ENCODE measurements around the gene KRT82. TPM values are rescaled to one million over a fixed set of nuclear protein-coding genes. Genes with fewer than 3 reads are reported as not detected.
"Not testable (repeated sequence)": the region's sequence is repeated elsewhere in the genome, so short reads cannot be mapped to it uniquely, and the experiment has no call there.

Gene KRT82
- polyA plus RNA-seq, 1 of the 3 experiments (the other 2 are of a cell fraction), result not detected

DNA sequence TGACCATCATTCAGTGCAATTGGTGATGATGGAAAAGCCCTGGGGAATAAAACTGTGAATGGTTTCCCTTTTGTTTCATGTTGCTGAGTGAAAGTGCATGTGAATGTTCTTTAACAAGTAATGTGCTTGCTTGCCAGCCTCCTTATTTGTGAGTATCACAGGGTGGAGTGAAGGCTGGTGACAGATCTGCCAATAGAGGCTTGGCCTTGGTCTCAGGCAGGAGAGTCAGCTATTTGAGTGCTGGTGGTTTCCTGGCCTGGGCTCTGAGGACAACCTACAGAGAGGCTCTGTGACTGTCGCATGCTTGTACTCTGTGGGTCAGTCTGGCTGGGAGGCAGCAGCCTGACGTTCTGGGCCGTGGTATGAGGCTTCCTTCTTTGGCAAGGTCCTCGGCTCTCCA, 59.5 kb downstream of the KRT82 start:
- no peak for DNase-seq
- no peak overlapping the region for H3K9ac ChIP-seq
- H3K9me2 ChIP-seq, result no peaks in the 10 kb centered on the region
- no peaks in the 10 kb centered on the region for H3K4me1 ChIP-seq (ENCODE audit: control insufficient read depth in 1 of 2, insufficient read depth in 2 of 2, low read depth in 1 of 2, low read length in 1 of 2)
- TF ChIP-seq, protein P1, sequence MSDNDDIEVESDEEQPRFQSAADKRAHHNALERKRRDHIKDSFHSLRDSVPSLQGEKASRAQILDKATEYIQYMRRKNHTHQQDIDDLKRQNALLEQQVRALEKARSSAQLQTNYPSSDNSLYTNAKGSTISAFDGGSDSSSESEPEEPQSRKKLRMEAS (IDR thresholded peaks at IDR 0.05; ENCODE audit: low read depth), result no peak
- TF ChIP-seq RCOR1 (IDR thresholded peaks at IDR 0.05; ENCODE audit: low read length) (no peak), FOXJ3 (CRISPR knock-in tag; IDR thresholded peaks at IDR 0.05) (no peak), RXRA (IDR thresholded peaks at IDR 0.05; ENCODE audit: borderline replicate concordance, low read depth) (no peak), MEF2A (IDR thresholded peaks at IDR 0.05; ENCODE audit: borderline replicate concordance, low read depth) (no peak), POLR2AphosphoS5 (IDR thresholded peaks at IDR 0.05; ENCODE audit: low read depth, low read length) (no peak), FOXM1 (IDR thresholded peaks at IDR 0.05; ENCODE audit: low read depth) (no peak), TCF12 (IDR thresholded peaks at IDR 0.05) (no peak), ELF1 (IDR thresholded peaks at IDR 0.05) (no peak), SIN3A (IDR thresholded peaks at IDR 0.05; ENCODE audit: borderline replicate concordance, low read depth, low read length) (no peak), GABPA (IDR thresholded peaks at IDR 0.05; ENCODE audit: low read depth) (no peak), TAF1 (IDR thresholded peaks at IDR 0.05; ENCODE audit: borderline replicate concordance, low read depth, low read length) (no peak), MXI1 (IDR thresholded peaks at IDR 0.05; ENCODE audit: low read depth, low read length) (no peak), RAD21 (IDR thresholded peaks at IDR 0.05; ENCODE audit: low read length) (no peak), YY1 (IDR thresholded peaks at IDR 0.05; ENCODE audit: low read depth) (no peak), NRF1 (IDR thresholded peaks at IDR 0.05; ENCODE audit: low read depth, low read length) (no peak), JUND (IDR thresholded peaks at IDR 0.05) (no peak)
- TF ChIP-seq, protein P2, sequence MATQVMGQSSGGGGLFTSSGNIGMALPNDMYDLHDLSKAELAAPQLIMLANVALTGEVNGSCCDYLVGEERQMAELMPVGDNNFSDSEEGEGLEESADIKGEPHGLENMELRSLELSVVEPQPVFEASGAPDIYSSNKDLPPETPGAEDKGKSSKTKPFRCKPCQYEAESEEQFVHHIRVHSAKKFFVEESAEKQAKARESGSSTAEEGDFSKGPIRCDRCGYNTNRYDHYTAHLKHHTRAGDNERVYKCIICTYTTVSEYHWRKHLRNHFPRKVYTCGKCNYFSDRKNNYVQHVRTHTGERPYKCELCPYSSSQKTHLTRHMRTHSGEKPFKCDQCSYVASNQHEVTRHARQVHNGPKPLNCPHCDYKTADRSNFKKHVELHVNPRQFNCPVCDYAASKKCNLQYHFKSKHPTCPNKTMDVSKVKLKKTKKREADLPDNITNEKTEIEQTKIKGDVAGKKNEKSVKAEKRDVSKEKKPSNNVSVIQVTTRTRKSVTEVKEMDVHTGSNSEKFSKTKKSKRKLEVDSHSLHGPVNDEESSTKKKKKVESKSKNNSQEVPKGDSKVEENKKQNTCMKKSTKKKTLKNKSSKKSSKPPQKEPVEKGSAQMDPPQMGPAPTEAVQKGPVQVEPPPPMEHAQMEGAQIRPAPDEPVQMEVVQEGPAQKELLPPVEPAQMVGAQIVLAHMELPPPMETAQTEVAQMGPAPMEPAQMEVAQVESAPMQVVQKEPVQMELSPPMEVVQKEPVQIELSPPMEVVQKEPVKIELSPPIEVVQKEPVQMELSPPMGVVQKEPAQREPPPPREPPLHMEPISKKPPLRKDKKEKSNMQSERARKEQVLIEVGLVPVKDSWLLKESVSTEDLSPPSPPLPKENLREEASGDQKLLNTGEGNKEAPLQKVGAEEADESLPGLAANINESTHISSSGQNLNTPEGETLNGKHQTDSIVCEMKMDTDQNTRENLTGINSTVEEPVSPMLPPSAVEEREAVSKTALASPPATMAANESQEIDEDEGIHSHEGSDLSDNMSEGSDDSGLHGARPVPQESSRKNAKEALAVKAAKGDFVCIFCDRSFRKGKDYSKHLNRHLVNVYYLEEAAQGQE (IDR thresholded peaks at IDR 0.05; ENCODE audit: low read depth, low read length), result no peak
- TF ChIP-seq, protein P3, sequence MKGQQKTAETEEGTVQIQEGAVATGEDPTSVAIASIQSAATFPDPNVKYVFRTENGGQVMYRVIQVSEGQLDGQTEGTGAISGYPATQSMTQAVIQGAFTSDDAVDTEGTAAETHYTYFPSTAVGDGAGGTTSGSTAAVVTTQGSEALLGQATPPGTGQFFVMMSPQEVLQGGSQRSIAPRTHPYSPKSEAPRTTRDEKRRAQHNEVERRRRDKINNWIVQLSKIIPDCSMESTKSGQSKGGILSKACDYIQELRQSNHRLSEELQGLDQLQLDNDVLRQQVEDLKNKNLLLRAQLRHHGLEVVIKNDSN (IDR thresholded peaks at IDR 0.05; ENCODE audit: borderline replicate concordance, low read depth), result no peak
- TF ChIP-seq, protein P4, sequence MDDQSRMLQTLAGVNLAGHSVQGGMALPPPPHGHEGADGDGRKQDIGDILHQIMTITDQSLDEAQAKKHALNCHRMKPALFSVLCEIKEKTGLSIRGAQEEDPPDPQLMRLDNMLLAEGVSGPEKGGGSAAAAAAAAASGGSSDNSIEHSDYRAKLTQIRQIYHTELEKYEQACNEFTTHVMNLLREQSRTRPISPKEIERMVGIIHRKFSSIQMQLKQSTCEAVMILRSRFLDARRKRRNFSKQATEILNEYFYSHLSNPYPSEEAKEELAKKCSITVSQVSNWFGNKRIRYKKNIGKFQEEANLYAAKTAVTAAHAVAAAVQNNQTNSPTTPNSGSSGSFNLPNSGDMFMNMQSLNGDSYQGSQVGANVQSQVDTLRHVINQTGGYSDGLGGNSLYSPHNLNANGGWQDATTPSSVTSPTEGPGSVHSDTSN (IDR thresholded peaks at IDR 0.05), result no peak
- H3F3A ChIP-seq (replicated peaks; ENCODE audit: insufficient read depth), result no peaks in the 10 kb centered on the region
- no peak overlapping the region for H2AFZ ChIP-seq (ENCODE audit: low read depth)
- H3K27ac ChIP-seq (ENCODE audit: low read depth in 2 of 2, low read length in 1 of 2), result no peak overlapping the region
- H3K4me2 ChIP-seq, result no peak overlapping the region
- POLR2A ChIA-PET, result no interaction called here
- H3K36me3 ChIP-seq (replicated peaks in 1 of 2; ENCODE audit: control insufficient read depth in 1 of 2, insufficient read depth in 2 of 2, low read length in 1 of 2), result no peaks in the 10 kb centered on the region
- no peaks in the 10 kb centered on the region for H4K20me1 ChIP-seq (ENCODE audit: insufficient read depth)
- H3K9me3 ChIP-seq, result no peaks in the 10 kb centered on the region
- WGBS (ENCODE audit: low lambda C conversion rate), result 45% methylated on average over 2 of the region's 4 CpGs
- no peak overlapping the region for H3K4me3 ChIP-seq (ENCODE audit: low read depth in 2 of 2, low read length in 1 of 2)
- no peaks in the 10 kb centered on the region for H3K79me2 ChIP-seq (ENCODE audit: insufficient read depth)
- CTCF ChIA-PET, result interaction anchor here (0.7 to 3.8 kb wide), 2 partner anchors 19 to 223 kb away, joined by 3 to 13 read pairs; no protein-coding TSS in a partner anchor
- H3K27me3 ChIP-seq (ENCODE audit: insufficient read depth), result peaks cover 20% of the 10 kb centered on the region

DNA sequence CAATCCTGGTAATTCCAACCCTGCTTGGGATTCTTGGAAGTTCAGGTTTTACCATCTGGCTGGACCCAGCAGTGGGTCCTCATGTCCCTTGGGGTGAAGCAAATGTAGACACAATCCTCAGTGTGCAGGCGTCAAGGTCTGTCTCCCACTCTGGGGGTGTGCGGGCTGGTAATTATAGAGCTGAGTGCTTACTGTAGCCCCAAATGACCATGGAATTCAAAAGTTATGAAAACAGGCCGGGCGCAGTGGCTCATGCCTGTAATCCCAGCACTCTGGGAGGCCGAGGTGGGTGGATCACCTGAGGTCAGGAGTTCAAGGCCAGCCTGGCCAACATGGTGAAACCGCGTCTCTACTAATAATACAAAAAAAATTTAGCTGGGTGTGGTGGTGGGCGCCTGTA, 61.1 kb downstream of the KRT82 start:
- DNase-seq; H3F3A ChIP-seq (replicated peaks; ENCODE audit: insufficient read depth); H4K20me1 ChIP-seq (ENCODE audit: insufficient read depth); H3K79me2 ChIP-seq (ENCODE audit: insufficient read depth); H3K36me3 ChIP-seq (replicated peaks in 1 of 2; ENCODE audit: control insufficient read depth in 1 of 2, insufficient read depth in 2 of 2, low read length in 1 of 2); H3K4me2 ChIP-seq; H3K9ac ChIP-seq; H3K4me3 ChIP-seq (ENCODE audit: low read depth in 2 of 2, low read length in 1 of 2); H3K9me3 ChIP-seq; H3K9me2 ChIP-seq; H3K4me1 ChIP-seq (ENCODE audit: control insufficient read depth in 1 of 2, insufficient read depth in 2 of 2, low read depth in 1 of 2, low read length in 1 of 2); H2AFZ ChIP-seq (ENCODE audit: low read depth); H3K27ac ChIP-seq (ENCODE audit: low read depth in 2 of 2, low read length in 1 of 2); POLR2A ChIA-PET: not testable (repeated sequence)
- WGBS (ENCODE audit: low lambda C conversion rate), result 74% methylated on average over 8 of the region's 8 CpGs
- CTCF ChIA-PET, result interaction anchor here (1.0 to 3.8 kb wide), 6 partner anchors 15 to 534 kb away, joined by 3 to 13 read pairs (median 6); no protein-coding TSS in a partner anchor
- H3K27me3 ChIP-seq (ENCODE audit: insufficient read depth), result peaks cover 28% of the 10 kb centered on the region

Data from SK-N-SH (cell line).